ENCODE results near the gene HADHA. TPM values are rescaled to one million over a fixed set of nuclear protein-coding genes. Genes with fewer than 3 reads are reported as not detected.
"Not testable (repeated sequence)": the region's sequence is repeated elsewhere in the genome, so short reads cannot be mapped to it uniquely, and the experiment has no call there.

HADHA gene
- total RNA-seq, 1 donor from 2014 or later, result 169 TPM

DNA sequence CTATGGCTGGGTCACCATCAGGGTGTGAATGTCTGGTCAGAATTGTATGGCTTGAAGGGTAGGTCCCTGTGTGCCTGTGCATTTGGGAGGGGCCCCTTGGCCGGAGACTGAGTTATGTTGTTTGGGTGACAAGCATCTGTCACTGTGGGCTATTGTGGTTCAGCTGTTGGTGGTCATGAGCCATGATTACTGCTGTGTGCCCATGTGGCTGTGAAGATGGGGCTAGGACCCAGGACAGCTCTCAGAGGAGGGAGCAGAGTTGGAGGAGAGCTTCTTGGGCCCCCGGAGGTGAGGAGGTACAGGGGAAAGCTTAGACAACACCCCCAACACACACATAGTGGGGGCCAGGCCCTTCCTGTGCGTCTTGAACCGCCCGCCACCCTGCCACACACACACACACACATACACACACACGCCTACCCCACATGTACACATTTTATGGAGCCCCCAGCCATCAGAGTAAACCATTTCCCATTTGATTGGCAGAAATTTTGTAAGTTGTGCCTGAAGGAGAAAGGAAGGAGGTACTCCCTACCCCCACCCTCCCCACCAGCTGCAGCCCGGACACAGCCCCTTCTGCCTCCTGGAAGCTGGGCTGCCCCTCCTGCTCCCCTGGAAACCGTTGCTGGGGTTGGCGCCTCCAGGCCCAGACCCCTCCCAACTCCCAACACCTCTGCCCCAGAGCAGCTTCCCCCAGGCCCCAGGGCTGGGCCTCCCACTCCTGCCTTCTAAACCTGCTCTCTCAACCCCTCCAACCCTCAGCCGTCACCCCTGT, 69.6 kb downstream of the HADHA start:
- DNase-seq (ENCODE audit: low read depth), result no peak

DNA sequence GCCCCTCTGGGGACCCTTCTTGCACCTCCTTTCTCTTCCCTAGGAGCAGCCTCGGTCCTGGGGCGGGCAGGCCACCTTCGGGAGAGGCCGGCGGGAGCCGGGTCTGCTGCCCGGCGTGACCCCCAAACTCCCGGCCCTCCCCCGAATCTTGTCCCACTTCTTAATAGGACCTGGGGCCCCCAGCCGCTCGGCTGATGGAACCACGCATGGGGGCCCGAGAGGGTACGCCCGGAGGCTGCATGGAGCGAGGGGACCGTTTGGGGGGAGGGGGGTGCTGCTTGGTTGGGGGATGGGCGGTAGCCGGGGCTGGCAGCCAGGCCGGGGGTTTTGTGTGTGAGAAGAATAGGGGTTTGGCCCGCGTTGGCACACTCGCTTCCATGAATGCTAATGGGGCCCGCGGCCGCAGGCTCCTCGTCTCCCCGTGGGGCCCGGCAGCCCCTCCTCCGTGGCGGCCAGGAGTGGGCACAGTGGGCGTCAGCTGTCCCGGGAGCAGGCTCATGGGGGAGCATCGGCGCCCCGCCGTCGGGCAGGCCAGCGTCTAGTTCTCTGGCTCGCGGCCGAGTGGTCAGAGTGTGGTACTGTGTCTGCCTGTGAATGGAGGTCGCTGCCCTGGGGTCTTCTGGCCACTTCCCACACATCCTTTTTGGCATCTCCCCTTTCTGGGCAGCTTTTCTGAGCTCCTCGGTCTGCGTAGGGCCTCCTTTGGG, 70.5 kb downstream of the HADHA start:
- no peak for DNase-seq (ENCODE audit: low read depth)

DNA sequence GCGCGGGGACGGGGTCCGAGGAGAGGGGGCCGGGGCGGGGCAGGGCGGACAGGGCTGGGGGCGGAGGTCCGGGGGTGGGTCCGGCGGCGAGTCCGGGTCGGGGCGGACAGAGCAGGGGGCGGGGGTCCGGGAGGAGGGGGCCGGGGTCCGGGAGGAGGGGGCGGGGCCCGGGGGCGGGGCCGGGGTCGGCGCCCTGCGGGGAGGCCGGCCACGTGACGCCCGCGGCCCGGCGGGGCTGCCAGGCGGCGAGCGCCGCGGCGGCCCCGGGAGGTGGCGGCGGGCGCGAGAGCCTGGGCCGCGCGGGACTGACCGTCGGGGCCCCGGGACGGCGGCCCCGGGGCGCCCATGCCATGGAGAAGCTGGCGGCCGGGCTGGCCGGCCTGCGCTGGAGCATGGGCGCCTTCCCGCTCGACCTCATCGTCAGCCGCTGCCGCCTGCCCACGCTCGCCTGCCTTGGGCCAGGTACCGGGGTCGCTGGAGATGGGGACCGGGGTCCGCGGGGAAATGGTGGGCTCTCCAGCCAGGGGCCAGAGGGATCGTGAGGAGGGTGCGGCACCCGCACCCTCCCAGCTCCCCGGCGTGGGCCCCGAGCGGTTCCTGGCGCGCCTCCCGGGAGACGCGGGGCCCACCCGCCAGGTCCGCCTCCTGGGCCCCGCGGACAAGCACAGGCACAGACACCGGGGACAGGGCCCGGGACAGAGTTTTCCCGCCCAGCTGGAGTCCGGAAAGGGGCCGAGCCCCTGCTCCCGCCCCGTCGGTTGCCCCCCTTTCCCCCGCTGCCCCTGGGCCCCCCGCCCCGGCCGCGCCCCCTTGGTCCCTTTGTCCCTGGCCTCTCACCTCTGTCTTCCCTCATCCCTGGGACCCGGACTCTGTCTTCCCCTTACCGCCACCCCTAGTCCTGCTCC, 71.3 kb downstream of the HADHA start, which contains the start of gene GAREM2:
GAREM2 (plus strand) TSS at position 218 of the 905 bp plus-strand sequence; CDS start at position 351, 133 bp downstream.
- DNase-seq (ENCODE audit: low read depth), result no peak

- DNase-seq (ENCODE audit: low read depth), result no peak
Observed at GRCh38 chr2:26172189-26172870, 72.1 kb downstream of the HADHA start.

GRCh38 chr2:26170795-26171194, 73.6 kb downstream of the HADHA start:
- DNase-seq (ENCODE audit: low read depth), result no peak

GRCh38 chr2:26169681-26170414, 74.6 kb downstream of the HADHA start:
- no peak for DNase-seq (ENCODE audit: low read depth)

DNA sequence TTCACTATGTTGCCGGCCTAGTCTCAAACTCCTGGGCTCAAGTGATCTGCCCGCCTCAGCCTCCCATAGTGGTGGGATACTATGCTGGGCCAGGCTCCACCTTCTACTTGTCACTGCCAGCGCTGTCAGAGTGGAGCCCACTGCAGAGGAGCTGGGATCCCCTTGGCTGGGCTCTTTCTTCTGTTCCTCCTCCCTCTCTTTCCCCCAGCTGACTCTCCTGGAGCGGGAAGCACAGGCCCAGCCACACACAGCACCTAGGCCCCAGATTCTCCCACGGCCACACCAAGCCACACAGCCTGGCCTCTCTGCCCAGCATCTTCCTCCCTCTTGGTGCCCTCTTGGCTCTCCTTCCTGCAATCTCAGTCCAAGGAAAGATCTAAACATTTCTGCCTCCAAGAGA, 75.2 kb downstream of the HADHA start:
- no peak for DNase-seq (ENCODE audit: low read depth)

- DNase-seq (ENCODE audit: low read depth), result no peak
Observed at GRCh38 chr2:26168785-26169184, 75.6 kb downstream of the HADHA start.

- not testable (repeated sequence) for DNase-seq (ENCODE audit: low read depth)
Observed at GRCh38 chr2:26166541-26166940, 77.9 kb downstream of the HADHA start.

- no peak for DNase-seq (ENCODE audit: low read depth)
Observed at GRCh38 chr2:26165403-26165802, 79.0 kb downstream of the HADHA start.

GRCh38 chr2:26164641-26165211, 79.7 kb downstream of the HADHA start:
- no peak for DNase-seq (ENCODE audit: low read depth)

- no peak for DNase-seq (ENCODE audit: low read depth)
Observed at GRCh38 chr2:26164231-26164630, 80.2 kb downstream of the HADHA start.

GRCh38 chr2:26162963-26163362, 81.5 kb downstream of the HADHA start:
- no peak for DNase-seq (ENCODE audit: low read depth)

DNA sequence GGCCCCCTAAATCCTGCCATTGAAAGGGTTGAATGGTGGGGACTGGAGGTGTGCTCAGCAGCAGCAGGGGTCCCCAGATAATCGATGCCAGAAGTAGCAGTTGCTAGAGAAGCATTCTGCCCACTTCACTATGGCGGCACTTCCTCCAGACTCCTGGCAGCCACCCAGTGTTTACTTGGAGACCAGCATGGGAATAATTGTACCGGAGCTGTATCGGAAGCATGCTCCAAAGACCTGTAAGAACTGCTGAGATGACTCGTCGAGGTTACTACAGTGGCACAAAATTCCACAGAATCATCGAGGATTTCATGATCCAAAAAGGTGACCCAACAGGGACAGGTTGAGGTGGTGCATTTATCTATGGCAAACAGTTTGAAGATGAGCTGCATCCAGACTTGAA, 82.5 kb downstream of the HADHA start:
- DNase-seq (ENCODE audit: low read depth), result no peak

- DNase-seq (ENCODE audit: low read depth), result no peak
Observed at GRCh38 chr2:26157580-26157979, 86.9 kb downstream of the HADHA start.

- DNase-seq (ENCODE audit: low read depth), result no peak
Observed at GRCh38 chr2:26150243-26150642, 94.2 kb downstream of the HADHA start.

DNA sequence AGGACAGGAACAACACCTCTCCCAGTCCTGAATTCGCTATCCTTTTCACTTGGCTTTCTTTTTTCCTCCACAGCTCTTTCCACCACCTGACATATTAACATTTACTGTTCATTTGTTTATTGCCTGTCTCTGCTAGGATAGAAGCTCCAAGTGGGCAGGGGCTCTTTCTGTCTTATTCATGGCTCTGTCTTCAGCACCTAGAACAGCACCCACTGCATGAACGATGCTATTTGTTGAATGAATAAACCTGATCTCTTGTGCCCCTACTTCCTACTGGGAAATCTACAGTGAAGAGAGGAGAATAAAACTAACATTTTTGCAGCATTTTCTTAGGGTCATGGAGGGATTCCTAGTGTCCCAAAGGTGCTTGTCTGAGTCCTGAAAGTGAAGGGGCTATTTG, 95.9 kb downstream of the HADHA start:
- DNase-seq (ENCODE audit: low read depth), result no peak

GRCh38 chr2:26144953-26145680, 99.3 kb downstream of the HADHA start:
- peak; percentile 38 for DNase-seq (ENCODE audit: low read depth)

DNA sequence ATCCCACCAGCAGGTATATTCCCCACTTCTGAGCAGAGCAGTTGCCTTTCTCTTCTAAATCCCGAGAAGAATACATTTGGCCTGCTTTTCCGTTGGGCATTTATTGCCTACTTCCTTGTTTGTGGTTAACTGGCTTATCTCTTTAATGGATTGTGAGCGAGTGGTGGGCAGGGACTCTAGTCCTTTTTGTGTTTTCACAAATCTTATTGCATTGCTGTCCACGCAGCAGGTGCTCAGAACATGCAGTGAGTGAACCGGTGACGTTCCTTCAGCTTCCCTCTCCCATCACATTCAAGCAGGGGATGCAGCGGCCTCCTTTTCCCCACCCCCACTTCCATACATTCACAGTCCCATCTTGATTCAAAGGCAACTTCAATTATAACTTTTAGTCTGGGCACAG, 100.4 kb downstream of the HADHA start:
- no peak for DNase-seq (ENCODE audit: low read depth)
